GM19043 (cell line): Measurements from ENCODE around the gene CTDP1.

Experiments used
- ATAC-seq: cut with Tn5 transposase; IDR thresholded peaks from one replicate; pipeline ENCODE4 v1.9.1; 2021; ENCODE audit warnings: low read depth; ENCODE audit not compliant: unreplicated experiment

The CTDP1 gene

DNA sequence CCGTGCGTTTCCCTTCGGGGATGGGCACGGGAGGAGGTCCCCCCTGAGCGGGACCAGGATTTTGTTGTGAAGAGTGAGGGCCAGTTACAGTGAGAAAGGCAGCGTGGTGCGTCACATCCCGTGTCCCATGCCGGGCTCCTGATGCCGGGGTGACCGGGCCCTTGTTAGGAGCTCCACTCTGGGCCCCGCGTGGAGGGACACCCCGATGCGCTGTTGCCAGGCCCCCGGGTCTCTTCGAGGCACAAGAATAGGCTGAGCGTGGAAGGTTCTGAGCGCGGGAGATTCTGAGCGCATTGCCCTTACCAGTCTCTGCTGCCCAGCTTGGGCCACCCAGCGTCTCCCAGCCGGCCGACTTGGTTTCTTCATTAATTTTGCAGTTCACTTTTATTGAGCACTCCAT is 17.6 kb downstream of the CTDP1 start:
- ATAC-seq: no peak

DNA sequence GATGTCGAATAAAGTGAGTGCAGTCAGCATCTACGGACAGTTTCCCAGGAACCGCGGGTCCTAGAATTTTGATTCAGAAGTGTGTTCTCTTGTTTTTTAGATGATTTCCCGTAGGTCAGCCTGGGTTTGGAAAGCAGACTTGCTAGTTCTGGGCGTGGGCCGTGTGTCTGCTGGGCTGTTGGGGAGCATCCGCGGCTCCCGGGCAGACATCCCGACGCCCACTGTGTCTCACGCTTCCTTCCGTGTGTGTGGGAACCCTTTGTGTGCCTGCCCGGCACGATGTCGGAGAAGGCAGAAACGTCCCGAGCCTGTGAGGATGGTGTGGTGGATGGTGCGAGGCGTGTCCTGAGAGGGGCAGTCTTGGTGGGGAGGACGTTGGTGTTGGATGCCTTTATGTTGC is 18.4 kb downstream of the CTDP1 start:
- ATAC-seq: no peak

DNA sequence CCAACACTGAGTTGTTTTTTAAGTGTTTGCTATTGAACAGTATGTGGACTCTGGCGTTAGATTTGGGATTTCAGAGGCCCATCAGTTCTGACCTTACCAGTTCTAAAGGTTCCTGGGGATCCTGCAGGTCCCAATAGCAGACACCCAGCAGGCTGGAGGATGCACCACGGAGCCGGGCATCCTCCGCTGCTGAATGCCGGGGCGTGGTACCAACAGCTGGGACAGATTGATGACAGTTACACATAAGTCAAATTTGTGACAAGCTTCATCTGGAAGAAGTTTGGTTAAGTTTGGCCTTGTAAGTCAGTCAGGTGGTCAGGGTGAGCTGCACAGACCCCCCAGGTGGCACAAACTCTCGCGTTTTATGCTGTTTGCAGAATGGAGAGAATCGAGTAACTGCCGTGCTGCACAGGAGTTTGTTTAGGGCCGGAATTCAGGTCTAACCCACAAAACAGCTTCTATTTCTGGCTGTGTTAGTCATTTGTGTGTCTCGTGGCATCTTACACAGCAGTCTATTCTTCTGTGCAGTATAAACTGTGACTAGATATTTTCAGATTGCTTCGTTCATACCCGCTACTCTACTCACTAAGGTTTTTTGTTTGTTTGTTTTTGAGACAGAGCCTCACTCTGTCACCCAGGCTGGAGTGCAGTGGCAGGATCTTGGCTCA is 19.2 kb downstream of the CTDP1 start:
- no peak for ATAC-seq

DNA sequence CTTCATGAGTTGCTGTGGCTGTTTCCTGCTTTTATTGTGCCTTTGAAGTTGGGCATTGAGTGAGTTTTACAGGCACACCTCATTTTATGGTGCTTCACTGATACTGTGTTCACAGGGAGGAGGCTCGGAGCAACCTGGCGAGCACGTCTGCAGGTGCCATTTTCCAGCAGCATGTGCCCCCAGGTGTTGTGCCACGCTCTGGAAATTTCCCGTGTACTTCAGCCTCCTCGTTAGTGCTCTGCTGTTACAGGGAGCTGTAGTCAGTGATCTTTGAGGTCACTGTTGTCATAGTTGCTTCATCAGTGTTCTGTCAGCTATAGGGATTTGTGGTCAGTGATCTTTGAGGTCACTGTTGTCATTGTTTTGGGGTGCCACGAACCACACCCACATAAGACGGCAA is 20.1 kb downstream of the CTDP1 start:
- no peak for ATAC-seq

DNA sequence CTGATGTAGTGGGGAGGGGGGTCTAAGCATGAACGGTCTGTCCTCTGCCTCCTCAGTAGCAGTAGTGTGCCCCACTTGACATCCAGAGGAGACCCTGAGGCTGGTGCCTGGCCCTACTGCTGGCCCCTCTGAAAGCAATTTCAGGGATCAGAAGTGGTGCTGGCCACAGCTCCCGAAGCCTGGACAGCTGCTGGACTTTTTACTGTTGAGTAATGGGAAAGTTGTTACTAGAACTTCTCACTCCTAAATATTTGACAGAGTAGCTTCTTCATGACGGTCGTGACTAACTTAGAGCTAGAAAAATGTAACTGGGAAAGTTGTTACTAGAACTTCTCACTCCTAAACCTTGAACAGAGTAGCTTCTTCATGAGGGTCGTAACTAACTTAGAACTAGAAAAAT is 23.3 kb downstream of the CTDP1 start:
- no peak for ATAC-seq

DNA sequence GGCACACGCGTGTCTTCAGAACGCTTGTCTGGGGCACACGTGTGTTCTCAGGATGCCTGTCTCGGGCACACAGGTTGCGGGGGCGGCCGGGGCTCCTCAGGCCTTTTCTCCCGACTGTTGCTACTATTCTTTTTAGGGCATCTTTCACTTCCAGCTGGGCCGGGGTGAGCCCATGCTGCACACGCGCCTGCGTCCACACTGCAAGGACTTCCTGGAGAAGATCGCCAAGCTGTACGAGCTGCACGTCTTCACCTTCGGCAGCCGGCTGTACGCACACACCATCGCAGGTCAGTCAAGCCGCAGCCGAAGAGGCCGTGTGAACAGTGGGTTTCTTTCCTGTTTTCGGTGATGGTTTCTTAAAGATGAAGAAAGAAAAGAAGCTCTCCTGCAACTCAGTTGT is 25.0 kb downstream of the CTDP1 start:
- no peak for ATAC-seq

DNA sequence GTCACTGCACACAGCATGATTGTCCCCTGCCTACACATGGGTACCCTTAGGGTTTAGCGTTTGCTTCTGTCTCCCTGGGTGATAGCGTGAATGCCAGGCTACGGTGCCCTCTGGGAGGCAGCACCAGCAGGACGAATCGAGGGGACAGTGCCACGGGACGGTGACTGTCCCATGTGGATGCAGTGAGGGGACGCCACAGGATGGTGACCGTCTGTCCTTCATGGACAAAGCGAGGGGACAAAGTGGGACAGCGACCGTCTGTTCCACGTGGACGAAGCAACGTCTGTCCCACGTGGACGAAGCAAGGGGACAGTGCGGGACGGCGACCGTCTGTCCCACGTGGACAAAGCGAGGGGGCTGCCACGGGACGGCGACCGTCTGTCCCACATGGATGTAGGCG is 25.7 kb downstream of the CTDP1 start:
- no peak for ATAC-seq

DNA sequence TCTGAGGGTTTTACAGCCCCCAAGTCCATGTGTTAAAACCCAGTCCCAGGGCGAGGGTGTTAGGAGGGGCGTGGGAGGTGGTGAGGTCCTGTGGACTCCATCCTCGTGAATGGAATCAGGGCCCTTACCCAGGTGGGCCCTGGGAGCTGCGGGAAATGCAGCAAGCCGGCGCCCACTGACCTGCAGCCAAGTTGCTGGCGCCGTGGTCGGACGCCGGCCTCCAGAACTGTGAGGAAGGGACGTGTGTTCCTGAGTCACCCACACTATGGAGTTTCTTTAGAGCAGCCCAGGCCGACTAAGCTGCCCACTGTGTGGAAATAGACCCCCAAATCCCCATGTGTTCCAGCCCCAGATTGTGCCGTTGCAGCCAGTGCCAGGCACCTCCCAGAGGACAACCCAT is 26.4 kb downstream of the CTDP1 start:
- ATAC-seq: no peak

DNA sequence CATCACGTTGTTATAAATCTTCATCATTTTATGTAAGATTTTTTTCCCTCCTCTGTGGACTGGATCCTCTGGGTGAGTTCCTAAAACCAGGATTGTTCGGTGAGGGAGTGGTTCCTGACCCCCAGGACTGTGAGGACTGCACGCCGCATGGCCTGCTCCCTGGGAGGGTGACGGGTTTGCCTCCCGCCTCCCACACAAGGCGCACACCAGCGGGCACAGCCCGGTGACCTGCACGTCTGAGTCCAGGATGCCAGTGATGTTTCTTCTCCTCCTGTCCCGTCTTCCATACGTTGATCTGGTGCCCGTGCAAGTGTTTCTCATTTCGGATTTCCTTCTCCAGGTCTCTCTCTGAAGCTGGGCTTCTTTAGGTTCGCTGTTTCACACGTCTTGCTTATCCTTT is 27.1 kb downstream of the CTDP1 start:
- no peak for ATAC-seq

DNA sequence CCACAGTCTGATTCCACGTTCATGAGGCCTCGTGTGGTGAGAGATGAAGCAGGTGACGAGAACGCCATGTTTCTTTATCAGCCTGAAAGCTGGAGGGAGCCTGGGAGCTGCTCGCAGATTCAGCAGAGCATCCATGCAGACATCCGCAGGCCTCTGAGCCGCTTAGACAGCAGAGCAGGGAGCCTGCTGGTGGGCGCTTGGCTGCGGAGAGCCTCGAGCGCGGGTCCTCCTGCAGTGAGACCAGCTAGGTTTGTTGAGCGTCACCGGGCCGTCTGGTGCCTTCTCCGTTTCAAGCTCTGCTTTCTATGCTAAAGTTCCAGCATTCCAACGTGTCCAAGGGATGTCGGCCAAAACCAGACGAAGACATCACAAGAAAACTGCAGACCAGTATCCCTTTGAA is 27.6 kb downstream of the CTDP1 start:
- no peak for ATAC-seq

DNA sequence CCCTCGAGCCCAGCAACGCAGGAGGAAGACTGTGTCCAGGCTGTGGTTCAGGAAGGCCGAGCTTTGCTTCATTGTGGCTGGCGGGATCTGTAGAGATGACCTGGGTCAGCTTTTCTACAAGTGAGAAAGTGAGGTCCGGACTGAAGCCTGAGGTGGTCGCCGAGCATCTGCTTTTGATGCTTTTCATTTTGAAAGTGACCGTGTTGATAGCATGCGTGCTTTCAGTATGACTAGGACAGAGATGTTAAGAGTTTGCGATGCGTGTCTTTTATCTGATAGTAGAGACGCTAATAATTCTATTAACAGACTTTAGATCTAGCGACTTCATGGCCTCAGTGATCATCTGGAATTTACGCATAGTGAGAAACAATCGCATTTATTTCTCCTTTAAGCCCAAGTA is 28.1 kb downstream of the CTDP1 start:
- no peak for ATAC-seq

DNA sequence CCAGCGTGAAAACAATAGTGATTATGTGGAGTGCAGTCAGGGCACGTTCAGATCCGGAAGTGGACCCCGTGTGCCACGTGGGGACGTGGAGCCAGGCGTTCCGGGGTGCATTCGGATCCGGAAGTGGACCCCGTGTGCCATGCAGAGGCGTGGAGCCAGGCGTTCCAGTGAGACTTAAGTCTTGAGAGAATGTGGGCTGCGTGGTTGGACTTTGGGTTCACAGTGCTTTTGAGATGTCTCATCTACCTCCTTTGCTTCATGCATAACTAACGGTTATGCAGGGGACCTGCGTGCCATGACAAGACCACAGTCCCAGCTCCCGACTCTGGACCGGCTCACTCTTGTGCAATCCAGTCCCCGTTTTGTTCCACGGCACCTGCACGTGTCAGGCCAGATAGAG is 28.8 kb downstream of the CTDP1 start:
- ATAC-seq: no peak

DNA sequence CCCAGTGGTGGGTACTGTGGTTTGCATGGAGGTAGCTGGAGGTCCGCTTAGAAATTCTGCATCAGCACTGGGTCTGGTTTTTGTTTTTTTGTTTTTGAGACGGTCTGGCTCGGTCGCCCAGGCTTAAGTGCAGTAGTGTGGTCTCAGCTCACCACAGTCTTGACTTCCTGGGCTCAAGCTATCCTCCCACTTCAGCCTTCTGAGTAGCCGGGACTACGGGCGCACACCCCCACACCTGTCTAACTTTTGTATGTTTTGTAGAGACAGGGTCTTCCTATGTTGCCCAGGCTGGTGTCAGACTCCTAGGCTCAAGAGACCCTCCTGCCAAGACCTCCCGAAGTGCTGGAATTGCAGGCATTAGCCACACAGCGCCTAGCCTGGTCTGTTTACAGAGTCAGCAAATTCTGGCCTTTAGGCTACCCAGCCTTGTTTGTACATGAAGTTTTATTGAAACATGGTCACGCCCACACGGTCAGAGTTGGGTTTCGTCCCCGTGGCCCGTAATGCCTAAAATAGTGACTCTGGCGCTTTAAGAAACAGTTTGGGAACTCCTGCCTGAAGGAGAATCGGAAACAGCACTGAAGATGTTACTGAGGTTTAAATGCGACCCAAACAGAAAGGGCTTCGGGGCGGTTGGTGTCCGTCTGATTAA is 32.7 kb downstream of the CTDP1 start:
- no peak for ATAC-seq

DNA sequence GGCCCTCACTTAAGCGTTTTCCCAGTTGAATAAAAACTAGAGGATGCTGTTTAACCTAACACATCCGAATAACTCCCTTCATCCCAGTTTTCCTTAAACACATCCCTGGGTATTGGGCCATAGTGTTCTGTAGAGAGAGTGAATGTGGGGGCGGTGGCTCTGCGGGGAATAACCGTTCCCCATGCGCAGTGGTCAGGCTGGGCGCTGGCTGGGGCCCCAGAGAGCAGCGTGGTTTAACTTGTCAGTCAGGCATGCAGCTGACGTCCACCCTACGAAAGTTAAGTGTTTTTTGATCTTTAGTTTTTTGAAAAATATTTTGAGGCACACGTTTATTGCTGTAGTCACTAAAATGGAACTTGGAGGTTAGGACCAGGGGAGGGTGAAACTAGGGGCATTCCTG is 33.7 kb downstream of the CTDP1 start:
- ATAC-seq: no peak

DNA sequence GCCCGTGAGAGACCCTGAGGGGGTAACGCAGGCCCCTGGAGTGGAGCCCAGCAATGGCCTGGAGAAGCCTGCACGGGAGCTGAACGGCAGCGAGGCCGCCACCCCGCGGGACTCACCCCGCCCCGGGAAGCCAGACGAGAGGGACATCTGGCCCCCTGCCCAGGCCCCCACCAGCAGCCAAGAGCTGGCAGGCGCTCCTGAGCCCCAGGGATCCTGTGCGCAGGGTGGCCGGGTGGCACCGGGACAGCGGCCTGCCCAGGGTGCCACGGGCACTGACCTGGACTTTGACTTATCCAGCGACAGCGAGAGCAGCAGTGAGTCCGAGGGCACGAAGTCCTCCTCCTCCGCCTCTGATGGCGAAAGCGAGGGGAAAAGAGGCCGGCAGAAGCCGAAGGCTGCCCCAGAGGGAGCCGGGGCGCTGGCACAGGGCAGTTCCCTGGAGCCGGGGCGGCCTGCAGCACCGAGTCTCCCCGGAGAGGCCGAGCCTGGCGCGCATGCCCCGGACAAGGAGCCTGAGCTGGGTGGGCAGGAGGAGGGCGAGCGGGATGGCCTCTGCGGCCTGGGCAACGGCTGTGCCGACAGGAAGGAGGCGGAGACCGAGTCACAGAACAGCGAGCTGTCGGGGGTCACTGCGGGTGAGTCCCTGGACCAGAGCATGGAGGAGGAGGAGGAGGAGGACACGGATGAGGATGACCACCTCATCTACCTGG is 35.1 kb downstream of the CTDP1 start:
- no peak for ATAC-seq

DNA sequence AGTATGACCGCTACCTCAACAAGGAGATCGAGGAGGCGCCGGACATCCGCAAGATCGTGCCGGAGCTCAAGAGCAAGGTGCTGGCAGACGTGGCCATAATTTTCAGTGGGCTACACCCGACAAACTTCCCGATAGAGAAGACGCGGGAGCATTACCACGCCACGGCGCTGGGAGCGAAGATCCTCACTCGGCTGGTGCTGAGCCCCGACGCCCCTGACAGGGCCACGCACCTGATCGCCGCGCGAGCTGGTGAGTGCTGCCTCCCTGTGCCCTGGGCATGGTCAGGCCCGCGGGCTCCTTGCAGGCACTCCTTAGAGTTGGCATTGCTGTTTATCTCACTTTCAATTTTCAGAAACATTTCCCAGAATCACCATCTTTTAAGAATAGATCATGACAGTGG is 35.7 kb downstream of the CTDP1 start:
- ATAC-seq: no peak

DNA sequence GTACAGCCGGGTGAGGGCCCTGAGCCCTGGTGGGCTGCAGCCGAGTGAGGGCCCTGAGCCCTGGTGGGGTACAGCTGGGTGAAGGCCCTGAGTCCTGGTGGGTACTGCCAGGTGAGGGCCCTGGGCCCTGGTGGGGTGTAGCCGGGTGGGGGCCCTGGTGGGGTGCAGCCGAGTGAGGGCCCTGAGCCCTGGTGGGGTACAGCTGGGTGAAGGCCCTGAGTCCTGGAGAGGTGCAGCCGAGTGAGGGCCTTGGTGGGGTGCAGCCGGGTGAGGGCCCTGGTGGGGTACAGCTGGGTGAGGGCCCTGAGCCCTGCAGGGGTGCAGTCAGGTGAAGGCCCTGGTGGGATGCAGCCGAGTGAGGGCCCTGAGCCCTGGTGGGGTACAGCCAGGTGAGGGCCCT is 37.5 kb downstream of the CTDP1 start:
- no peak for ATAC-seq

DNA sequence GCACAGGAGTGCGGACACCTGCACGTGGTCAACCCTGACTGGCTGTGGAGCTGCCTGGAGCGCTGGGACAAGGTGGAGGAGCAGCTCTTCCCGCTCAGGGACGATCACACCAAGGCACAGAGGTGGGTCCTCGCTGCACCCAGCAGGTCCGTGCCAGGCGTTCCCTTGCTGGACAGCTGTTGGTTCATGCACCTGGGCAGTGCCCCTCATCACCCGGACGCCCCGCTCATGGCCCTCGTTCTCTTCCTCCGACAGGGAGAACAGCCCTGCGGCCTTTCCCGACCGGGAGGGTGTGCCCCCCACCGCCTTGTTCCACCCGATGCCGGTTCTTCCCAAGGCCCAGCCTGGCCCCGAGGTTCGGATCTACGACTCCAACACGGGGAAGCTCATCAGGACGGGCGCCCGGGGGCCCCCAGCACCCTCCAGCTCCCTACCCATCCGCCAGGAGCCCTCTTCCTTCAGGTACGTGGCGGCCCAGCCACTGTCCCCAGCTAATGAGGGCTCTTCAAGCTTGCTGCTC is 38.0 kb downstream of the CTDP1 start:
- no peak for ATAC-seq

DNA sequence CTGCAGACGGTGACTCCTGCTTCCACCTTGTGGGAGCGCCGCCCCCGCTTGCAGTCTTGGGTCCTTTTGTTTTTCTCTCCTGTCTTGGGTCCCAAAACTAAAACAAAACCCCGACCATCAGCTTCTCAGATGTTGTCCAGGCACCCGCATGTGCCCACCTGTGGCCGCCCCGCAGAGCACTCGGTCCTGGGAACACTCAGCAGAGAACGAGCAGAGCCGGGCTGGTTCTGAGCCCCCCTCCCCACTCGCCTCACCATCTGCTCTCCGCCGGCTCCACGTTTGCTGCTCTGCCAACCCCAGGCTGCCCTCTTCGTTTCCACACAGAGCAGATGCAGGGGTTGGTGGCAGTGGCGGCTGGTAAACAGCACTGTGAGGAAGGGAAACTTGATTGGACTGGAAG is 38.5 kb downstream of the CTDP1 start:
- ATAC-seq: no peak

DNA sequence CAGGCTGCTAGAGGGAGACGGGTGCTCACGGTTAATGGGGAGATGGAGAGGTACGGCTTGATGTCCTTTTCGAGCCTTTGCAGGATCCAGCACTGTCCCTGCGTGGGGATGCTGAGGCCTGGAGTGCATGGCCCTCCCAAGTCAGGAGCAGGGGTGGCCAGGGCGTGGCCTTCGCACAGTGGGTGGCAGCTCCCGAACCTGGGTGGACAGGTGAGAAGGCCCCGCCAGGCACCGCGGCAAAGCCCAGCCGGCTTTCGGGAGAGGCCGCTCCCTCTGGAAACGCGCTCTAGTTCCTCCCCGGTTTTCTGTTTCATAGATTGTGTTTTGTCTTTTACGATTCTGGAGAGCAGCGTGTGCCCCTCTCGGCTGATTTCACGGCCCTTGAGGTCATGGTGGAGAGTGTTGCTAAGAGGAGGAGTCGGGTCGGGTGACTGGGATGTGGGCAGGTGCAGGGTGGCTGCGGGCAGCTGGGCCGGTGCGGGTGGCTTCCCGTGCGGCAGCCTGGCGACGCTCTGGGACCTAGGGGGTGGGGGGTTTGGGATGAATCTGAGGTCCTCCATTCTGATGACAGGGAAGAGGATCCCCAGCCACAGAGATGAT is 39.4 kb downstream of the CTDP1 start:
- no peak for ATAC-seq
